ENCODE results near the gene PRDM16.

PRDM16 gene

GRCh38 chr1:3262681-3263286 is 193.8 kb downstream of the PRDM16 start:
- DNase-seq (ENCODE audit: low spot score), result no peak

GRCh38 chr1:3263790-3264189 is 194.8 kb downstream of the PRDM16 start:
- DNase-seq (ENCODE audit: low spot score), result no peak

GRCh38 chr1:3264456-3264855 is 195.5 kb downstream of the PRDM16 start:
- DNase-seq (ENCODE audit: low spot score), result no peak

DNA sequence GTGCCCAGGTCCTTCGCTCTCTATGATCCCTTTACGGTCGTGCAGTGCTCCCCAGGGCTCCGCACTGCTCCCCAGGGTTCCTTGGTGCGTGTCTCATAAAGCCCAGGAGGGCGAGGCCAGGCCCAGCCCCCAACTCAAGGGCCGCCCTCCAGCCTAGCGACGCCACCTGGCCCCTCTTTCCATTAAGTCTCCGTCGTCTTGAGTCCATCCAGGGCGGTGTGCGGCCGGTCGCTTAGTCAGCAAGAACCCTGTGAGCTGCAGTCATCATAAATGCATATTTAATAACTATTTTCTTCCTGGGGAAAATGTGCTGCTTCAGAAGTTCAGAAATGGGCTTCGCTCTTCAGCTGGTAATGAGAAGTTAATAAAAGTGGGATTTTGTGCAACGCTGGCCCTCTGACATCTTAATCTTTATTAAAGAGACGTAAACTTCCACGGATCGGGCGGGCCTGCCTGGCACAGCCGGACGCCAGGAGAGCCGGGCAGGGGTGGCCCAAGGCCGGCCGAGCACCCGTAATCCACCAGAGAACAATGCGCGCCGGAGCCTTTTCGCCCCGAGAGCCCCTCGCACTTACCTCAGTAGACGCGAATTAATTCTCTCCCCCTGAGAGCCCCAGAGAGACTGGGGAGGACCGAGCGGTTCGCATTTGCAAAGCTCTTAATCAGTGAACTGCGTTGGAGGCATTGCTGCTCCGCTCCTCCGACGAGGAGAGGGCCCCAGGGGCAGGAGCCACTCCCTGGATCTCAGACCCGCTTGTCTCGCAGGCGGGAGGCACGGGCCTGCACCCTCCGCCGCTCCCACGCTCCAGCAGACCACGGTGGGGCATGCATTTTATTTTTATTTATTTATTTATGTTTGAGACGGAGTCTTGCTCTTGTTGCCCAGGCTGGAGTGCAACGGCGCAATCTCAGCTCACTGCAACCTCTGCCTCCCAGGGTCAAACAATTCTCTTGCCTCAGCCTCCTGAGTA is 197.1 kb downstream of the PRDM16 start:
- DNase-seq (ENCODE audit: low spot score), result no peak

GRCh38 chr1:3266870-3267549 is 198.0 kb downstream of the PRDM16 start:
- no peak for DNase-seq (ENCODE audit: low spot score)

- no peak for DNase-seq (ENCODE audit: low spot score)
Observed at GRCh38 chr1:3267550-3268270, 198.7 kb downstream of the PRDM16 start.

DNA sequence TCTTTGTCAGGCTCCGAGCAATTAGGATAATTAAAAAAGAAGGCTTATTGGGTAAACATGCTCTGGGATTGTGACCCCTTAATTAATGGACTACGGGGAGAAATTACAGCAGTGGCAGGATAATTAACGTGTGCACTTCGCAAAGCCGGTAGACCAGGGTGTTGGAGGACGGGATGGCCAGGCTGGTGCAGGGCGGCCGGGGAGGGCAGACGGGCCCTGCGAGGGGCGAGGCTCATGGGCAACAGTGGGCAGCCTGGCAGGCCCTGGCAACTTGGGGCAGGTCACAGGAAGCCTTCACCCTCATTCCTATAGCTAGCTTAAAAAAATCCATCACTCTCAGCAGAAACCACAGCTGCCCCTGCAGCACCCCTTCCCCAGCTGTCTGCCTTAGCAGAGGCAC is 199.3 kb downstream of the PRDM16 start:
- no peak for DNase-seq (ENCODE audit: low spot score)

DNA sequence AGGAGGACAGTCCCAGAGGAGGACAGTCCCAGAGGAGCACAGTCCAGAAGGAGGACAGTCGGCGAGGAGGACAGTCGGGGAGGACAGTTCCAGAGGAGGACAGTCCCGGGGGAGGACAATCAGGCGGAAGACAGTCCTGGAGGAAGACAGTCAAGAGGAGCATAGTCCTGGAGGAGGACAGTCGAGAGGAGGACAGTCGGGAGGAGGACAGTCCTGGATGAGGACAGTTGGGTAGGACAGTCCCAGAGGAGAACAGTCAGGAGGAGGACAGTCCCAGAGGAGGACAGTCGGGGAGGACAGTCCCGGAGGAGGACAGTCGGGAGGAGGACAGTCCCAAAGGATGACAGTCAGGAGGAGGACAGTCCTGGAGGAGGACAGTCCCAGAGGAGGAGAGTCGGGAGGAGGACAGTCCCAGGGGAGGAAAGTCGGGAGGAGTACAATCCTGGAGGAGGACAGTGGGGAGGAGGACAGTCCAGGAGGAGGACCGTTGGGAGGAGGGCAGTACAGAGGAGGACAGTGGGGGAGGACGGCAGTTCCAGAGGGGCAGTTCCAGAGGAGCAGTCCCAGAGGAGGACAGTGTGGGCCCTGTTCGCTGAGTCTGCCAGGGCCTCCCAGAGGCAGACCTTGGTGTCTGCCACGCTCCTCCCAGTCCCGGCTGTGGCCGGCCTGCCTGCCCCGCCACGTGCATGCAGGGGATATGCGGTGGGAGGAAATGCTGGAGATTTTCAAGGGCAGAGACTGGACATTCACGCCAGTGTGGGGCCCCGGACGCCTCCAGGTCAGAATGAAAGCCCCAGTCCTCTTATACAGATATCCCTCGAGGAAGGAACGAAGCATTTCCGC is 201.6 kb downstream of the PRDM16 start:
- no peak for DNase-seq (ENCODE audit: low spot score)

GRCh38 chr1:3271866-3272265 is 202.9 kb downstream of the PRDM16 start:
- DNase-seq (ENCODE audit: low spot score), result no peak

GRCh38 chr1:3272321-3273045 is 203.5 kb downstream of the PRDM16 start:
- DNase-seq (ENCODE audit: low spot score), result no peak

DNA sequence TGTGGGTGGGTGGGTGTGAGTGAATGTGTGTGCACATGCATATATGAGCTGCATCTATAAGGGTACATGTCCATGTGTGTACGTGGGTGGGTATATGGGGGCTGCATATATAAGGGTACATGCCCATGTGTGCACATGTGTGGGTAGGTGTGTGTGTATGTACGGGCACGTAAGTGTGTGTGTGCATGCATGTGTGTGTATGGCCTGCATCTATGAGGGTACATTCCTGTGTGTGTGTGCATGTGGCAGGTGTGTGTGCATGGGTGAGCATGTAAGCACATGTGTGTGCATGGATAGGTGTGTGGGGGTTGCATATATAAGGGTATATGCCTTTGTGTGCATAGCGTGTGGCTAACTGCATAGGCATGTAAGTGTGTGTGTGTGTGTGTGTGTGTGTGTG is 204.4 kb downstream of the PRDM16 start:
- no peak for DNase-seq (ENCODE audit: low spot score)

GRCh38 chr1:3274972-3275371 is 206.0 kb downstream of the PRDM16 start:
- no peak for DNase-seq (ENCODE audit: low spot score)

DNA sequence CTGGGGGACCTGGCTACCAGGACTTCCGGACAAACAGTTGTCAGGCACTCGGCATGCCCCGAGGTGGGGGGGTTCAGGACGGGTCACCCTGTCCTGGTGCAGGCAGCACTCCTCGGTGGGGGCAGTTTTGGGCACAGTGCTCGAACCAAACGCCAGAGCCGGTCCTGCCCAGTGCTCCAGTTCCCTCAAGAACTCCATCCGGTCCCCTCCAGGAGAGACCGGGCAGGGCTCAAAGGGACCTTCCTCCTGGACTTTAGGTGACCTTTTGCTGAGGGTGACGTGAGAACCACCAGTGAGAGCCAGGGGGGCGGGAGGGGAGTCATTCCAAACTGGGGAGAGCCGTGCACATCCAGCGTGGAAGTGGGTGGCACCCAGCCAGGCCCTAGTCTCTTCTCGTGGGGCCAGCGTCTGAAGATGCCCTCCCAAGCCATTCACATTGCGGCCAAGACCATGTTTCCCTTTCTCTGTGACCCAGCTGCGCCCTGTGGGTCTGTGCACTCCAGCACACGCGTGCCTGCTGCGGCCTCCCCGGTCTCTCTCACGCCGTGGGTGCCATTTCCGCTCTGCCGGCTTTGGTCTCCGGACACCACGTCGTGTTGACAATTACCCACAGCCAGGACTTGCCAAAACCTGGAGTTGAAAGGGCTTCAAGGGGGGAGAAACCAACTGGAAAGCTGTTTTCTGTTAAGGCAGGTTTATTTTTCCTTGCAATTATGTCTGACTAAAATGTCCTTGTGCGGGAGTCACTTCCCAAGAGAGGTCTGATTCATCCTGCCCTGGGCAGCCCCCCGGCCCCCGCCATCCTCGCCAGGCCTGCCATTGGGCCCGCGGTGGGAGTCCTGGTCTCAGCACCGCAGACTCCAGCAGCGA is 206.7 kb downstream of the PRDM16 start:
- no peak for DNase-seq (ENCODE audit: low spot score)

DNA sequence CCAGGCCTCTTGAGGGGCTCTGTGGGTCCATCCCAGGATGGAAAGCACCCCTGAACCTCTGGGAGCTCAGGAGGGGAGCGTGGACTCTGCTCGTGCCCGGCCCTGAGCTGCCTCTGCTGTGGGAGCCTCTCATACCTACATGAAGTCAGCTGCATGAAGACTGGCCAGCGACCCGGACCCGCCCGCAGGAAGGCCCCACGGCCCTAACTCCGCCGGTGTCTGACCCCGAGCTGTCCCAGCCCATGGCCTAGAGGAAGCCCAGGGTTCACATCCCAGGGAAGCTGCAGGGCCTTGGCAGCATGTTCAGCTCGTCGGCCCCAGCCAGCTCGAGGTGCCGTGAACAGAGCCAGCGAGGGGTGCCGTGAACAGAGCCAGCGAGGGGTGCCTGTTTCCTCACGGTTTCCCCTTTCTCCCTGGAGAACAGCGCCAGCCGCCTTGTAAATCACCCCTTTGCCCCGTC is 207.4 kb downstream of the PRDM16 start:
- no peak for DNase-seq (ENCODE audit: low spot score)

GRCh38 chr1:3277011-3277471 is 208.0 kb downstream of the PRDM16 start:
- DNase-seq (ENCODE audit: low spot score), result no peak

- no peak for DNase-seq (ENCODE audit: low spot score)
Observed at GRCh38 chr1:3277623-3278022, 208.6 kb downstream of the PRDM16 start.

- no peak for DNase-seq (ENCODE audit: low spot score)
Observed at GRCh38 chr1:3278416-3279181, 209.6 kb downstream of the PRDM16 start.

DNA sequence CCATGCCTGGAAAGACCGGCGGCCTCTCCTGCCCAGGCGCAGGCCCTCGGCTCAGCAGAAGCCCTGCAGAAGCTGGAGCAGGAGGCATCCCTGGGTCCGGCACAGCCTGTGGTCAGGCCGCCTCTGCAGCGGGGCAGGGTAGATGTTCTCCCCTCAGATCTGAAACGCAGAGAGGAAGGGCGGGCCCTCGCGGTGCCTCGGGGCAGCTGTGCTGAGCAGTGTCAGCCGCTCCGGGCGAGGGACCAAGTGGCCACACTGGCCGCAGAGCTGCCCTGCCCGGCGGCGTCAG is 210.1 kb downstream of the PRDM16 start:
- no peak for DNase-seq (ENCODE audit: low spot score)

- DNase-seq (ENCODE audit: low spot score), result no peak
Observed at GRCh38 chr1:3281735-3282134, 212.7 kb downstream of the PRDM16 start.
